Suprapubic skin (tissue), 4 donors: Measurements from ENCODE around the gene GPAM. TPM values are rescaled to one million over a fixed set of nuclear protein-coding genes. Genes with fewer than 3 reads are reported as not detected.
"Not testable (repeated sequence)": the region's sequence is repeated elsewhere in the genome, so short reads cannot be mapped to it uniquely, and the experiment has no call there.

Source experiments
- DNase-seq, 2 donors: peaks; one replicate each; pipeline ENCODE4 v3.0.0-alpha.2; 2019; ENCODE audit warnings: low spot score in 2 of 2
- H3K27ac ChIP-seq: fragments of 200-600 bp; sonication (generic); one replicate; pipeline ENCODE4 v1.5.1; 2019
- H3K27me3 ChIP-seq: fragments of 200-600 bp; sonication (generic); one replicate; pipeline ENCODE4 v1.5.1; 2019
- H3K36me3 ChIP-seq: fragments of 200-600 bp; sonication (generic); one replicate; pipeline ENCODE4 v1.5.1; 2019
- H3K4me1 ChIP-seq: fragments of 200-600 bp; sonication (generic); one replicate; pipeline ENCODE4 v1.5.1; 2019
- H3K4me3 ChIP-seq: fragments of 200-600 bp; sonication (generic); one replicate; pipeline ENCODE4 v1.5.1; 2019; ENCODE audit warnings: mild to moderate bottlenecking
- H3K9me3 ChIP-seq: fragments of 200-600 bp; sonication (generic); one replicate; pipeline ENCODE4 v1.5.1; 2019
- CTCF ChIP-seq, 2 donors: fragments of 200-600 bp in 1 of 2; fragments of 450-650 bp in 1 of 2; sonication (generic) in 1 of 2; IDR thresholded peaks; one replicate each; pipeline ENCODE4 v1.5.1; 2016 to 2019; ENCODE audit warnings: antibody characterized with exemption in 2 of 2, mild to moderate bottlenecking in 1 of 2, moderate library complexity in 1 of 2
- EP300 ChIP-seq: sonication (generic); formaldehyde crosslinking; IDR thresholded peaks from one replicate; pipeline ENCODE4 v1.6.1; 2017; ENCODE audit warnings: antibody characterized with exemption
- POLR2A ChIP-seq, 2 donors: fragments of 450-650 bp; IDR thresholded peaks; one replicate each; pipeline ENCODE4 v1.6.1; 2017; ENCODE audit warnings: antibody characterized with exemption in 2 of 2, mild to moderate bottlenecking in 2 of 2, moderate library complexity in 2 of 2
- POLR2AphosphoS5 ChIP-seq, 3 donors: sonication (generic); formaldehyde crosslinking; IDR thresholded peaks; one replicate each; pipeline ENCODE4 v1.6.1; 2017; ENCODE audit warnings: antibody characterized with exemption in 3 of 3
- WGBS: methylation state at CpG from one replicate; pipeline ENCODE4 v1.1.5; 2018; 5-methylcytosine and 5-hydroxymethylcytosine counted together
- total RNA-seq, 4 donors: library from RNA; depleted of rRNA; stranded (reverse); fragments of >200 nt; gene quantifications; one replicate each; pipeline ENCODE4 v1.1.0, GENCODE V29; 2016

GPAM gene
- total RNA-seq, 4 donors from 2014 or later = 5.2 to 16.2 (median 6.8) TPM

- Histone ChIP-seq H3K4me3 (no peak overlapping the region), H3K27ac (no peak overlapping the region), H3K27me3 (no peaks in the 10 kb centered on the region), H3K4me1 (no peaks in the 10 kb centered on the region), H3K9me3 (no peaks in the 10 kb centered on the region), H3K36me3 (no peaks in the 10 kb centered on the region)
- no peak for DNase-seq
- WGBS = 62% methylated on average over 1 of the region's 1 CpG
- TF ChIP-seq POLR2AphosphoS5 (IDR thresholded peaks at IDR 0.05) (no peak), EP300 (no peak), CTCF (IDR thresholded peaks at IDR 0.05) (no peak), POLR2A (IDR thresholded peaks at IDR 0.05) (no peak)
Observed at GRCh38 chr10:112201334-112201733, 17.8 kb upstream of the GPAM start.

- not testable (repeated sequence) for H3K9me3 ChIP-seq, H3K4me1 ChIP-seq, H3K27me3 ChIP-seq, H3K36me3 ChIP-seq, H3K4me3 ChIP-seq, DNase-seq, H3K27ac ChIP-seq
- 84% methylated on average over 5 of the region's 5 CpGs for WGBS
Observed at GRCh38 chr10:112200259-112200658, 16.7 kb upstream of the GPAM start.

- not testable (repeated sequence) for H3K36me3 ChIP-seq, H3K4me1 ChIP-seq, H3K27ac ChIP-seq, H3K9me3 ChIP-seq, DNase-seq, H3K4me3 ChIP-seq, H3K27me3 ChIP-seq
- 100% methylated on average over 2 of the region's 2 CpGs for WGBS
Observed at GRCh38 chr10:112197662-112198061, 14.1 kb upstream of the GPAM start.

GRCh38 chr10:112195224-112195623, 11.7 kb upstream of the GPAM start:
- DNase-seq = no peak
- Histone ChIP-seq H3K4me3 (no peak overlapping the region), H3K27ac (no peak overlapping the region), H3K27me3 (no peaks in the 10 kb centered on the region), H3K4me1 (no peaks in the 10 kb centered on the region), H3K9me3 (no peaks in the 10 kb centered on the region), H3K36me3 (no peaks in the 10 kb centered on the region)
- no peak for TF ChIP-seq POLR2A (IDR thresholded peaks at IDR 0.05)
- TF ChIP-seq POLR2AphosphoS5 (IDR thresholded peaks at IDR 0.05) = no peak
- TF ChIP-seq EP300 = no peak
- TF ChIP-seq CTCF (IDR thresholded peaks at IDR 0.05) = no peak
- 86% methylated on average over 7 of the region's 7 CpGs for WGBS

- H3K27ac ChIP-seq = no peak overlapping the region
- H3K9me3 ChIP-seq = no peaks in the 10 kb centered on the region
- TF ChIP-seq POLR2AphosphoS5 (IDR thresholded peaks at IDR 0.05) (no peak), CTCF (IDR thresholded peaks at IDR 0.05) (no peak), POLR2A (IDR thresholded peaks at IDR 0.05) (no peak), EP300 (no peak)
- no peaks in the 10 kb centered on the region for H3K27me3 ChIP-seq
- no peak for DNase-seq
- WGBS = 87% methylated on average over 6 of the region's 6 CpGs
- H3K4me3 ChIP-seq = no peak overlapping the region
- no peaks in the 10 kb centered on the region for H3K4me1 ChIP-seq
- H3K36me3 ChIP-seq = no peaks in the 10 kb centered on the region
Observed at GRCh38 chr10:112191791-112192190, 8.2 kb upstream of the GPAM start.

GRCh38 chr10:112191041-112191590, 7.6 kb upstream of the GPAM start:
- Histone ChIP-seq H3K9me3 (no peaks in the 10 kb centered on the region), H3K4me1 (no peaks in the 10 kb centered on the region), H3K4me3 (no peak overlapping the region), H3K27me3 (no peaks in the 10 kb centered on the region), H3K27ac (no peak overlapping the region), H3K36me3 (no peaks in the 10 kb centered on the region)
- TF ChIP-seq CTCF (IDR thresholded peaks at IDR 0.05) (no peak), POLR2A (IDR thresholded peaks at IDR 0.05) (no peak), POLR2AphosphoS5 (IDR thresholded peaks at IDR 0.05) (no peak), EP300 (no peak)
- WGBS = 63% methylated on average over 4 of the region's 4 CpGs
- DNase-seq = no peak
